GM18861 (cell line): ENCODE results near the gene BLOC1S3.

Experiments
- ATAC-seq: cut with Tn5 transposase; IDR thresholded peaks from one replicate; pipeline ENCODE4 v1.9.1; 2021; ENCODE audit not compliant: unreplicated experiment

Gene BLOC1S3

DNA sequence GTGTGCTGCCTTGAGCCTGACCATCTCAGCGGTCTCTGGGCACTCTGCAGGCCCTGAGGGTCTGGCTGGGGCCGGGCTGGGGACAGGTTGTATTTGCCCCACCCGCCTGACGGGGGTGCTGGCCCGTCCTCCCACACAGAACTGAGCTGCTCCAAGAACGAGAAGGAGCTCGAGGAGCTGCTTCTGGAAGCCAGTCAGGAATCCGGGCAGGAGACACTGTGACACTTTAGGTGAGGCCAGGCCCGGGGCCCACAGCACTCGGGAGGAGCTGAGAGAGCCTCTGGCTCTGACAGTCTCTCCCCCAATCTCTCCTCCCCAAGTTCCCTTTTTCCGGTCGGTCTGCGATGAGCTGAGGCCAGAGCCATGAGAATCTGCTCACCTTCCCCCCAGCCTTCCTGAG is 32.3 kb upstream of the BLOC1S3 start:
- ATAC-seq: no peak

DNA sequence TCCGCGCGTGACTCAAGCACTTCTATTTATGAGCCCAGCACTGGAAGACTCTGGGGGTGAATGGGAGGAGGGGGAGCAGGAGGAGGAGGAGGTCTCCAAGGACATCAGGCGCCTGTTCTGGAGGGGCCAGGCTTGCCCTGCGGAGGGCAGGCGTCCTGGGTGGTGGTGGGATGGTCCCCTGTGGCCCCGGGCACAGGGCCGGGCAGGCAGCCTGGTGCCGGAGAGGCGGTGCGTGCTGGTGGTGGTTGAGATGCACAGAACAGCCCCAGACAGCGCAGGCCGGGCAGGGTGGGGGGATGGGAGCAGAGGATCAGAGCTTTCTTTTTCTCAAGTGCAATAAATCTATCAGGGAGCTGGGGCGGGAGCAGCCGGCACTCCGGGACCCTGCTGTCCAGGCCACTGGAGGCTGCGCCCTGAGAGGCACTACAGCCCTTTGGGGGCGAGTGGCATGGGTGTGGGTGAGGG is 31.8 kb upstream of the BLOC1S3 start:
- ATAC-seq: no peak

DNA sequence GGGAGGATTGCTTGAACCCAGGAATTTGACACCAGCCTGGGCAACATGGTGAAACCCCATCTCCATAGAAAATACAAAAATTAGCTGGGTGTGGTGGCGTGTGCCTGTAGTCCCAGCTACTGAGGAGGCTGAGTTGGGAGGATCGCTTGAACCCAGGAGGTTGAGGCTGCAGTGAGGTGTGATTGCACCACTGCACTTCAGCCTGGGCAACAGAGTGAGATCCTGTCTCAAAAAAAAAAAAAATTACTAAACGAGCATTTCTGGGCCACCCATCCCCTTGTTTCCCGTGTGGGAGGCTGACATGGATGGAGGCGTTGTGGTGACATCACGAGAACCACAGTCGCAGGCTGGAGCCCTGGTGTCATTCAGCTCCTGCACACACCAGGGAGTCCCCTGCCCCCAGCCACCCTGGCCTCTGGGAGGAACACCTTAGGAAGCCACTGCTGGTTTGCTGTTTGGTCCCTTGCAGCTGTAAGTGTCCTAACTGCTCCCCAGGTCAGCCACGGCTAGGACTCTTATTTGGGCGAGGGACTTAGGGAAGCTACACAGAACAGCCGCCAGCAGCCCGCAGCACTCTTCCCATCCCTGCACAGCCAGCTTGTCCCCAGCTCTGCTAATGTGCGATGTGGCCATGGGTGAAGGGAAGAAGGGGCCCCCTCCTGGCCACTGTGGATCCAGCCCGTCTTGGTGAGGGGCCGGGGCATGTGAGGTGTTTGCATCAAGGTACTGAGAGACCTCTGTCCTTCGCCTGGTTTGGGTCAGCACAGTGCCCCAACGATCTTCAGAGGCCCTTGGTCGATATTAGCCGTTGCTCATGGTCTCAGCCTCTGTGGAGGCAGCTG is 30.5 kb upstream of the BLOC1S3 start:
- ATAC-seq: no peak

DNA sequence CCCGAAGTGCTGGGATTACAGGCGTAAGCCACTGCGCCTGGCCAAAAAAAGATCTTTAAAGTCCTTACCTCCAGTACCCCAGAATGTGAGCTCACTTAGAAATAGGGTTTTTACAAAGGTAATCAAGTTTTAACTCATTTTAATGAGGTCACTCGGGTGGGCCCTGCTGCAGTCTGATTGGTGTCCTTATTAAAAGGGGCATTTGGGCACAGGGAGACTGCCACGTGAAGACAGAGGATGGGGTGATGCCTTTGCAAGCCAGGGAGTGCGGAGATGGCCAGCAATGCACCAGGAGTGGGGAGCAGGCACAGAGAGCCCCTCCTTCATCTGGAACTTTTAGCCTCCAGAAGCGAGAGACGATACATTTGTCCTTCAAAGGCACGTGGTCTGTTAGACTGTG is 29.5 kb upstream of the BLOC1S3 start:
- ATAC-seq: no peak

DNA sequence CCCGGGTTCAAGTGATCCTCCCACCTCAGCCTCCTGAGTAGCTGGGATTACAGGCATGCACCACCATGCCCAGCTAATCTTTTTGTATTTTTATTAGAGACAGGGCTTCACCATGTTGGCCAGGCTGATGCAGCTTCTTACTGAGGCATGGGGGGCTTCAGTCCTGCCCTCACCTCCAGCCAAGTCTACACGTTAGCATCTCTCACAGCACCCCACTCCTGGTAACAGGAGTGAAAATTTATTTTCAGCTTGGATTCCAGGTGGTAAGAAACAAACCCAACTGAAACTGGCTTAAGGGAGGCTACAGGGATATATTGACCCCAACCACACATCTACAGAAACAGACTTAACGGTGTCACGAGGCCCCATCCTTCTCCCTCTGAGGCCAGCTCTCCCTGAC is 28.4 kb upstream of the BLOC1S3 start:
- ATAC-seq: no peak

DNA sequence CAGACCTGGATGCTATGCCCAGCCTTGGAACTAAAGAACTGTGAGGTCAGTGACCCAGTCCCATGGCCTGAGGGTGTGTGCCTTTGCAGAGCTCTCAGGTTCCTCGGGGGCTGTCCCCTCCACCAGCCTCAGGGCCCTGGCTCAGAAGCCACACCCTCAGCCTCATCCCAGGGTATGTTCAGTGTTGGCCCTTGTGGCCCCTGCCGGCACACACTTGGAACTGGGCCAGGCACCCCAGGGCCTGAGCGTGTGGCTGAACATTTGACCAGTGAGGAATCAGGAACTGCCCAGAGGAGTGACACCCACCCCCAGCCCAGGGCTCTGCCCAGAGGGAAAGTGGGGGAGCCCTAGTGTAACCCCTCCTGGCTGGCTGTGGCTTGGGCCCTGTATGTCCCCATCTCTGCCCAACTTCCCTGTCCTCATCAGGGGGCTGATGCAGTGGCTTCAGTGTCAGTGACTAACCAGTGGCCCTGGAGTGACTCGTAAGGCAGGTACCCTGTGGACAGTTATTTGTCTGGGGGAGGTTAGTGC is 27.8 kb upstream of the BLOC1S3 start:
- no peak for ATAC-seq

DNA sequence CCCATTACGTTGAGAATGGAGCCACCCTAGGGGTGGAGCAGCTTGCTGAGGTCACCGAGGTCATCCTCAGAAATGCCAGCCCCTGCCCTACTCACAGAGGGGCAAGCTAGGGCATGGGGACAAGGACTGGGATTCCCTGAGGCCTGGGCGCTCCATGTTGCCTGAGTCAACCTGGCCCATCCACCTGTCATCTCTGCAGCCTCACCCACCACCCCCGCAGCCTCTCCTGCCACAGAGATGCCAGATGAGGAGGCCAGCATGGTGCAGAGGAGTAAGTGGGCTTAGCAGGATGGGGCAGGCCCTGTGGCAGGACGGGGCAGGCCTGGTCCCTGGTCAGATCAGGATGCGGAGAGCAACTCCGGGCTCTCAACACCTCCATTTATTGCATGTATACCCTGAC is 27.3 kb upstream of the BLOC1S3 start:
- ATAC-seq: no peak

DNA sequence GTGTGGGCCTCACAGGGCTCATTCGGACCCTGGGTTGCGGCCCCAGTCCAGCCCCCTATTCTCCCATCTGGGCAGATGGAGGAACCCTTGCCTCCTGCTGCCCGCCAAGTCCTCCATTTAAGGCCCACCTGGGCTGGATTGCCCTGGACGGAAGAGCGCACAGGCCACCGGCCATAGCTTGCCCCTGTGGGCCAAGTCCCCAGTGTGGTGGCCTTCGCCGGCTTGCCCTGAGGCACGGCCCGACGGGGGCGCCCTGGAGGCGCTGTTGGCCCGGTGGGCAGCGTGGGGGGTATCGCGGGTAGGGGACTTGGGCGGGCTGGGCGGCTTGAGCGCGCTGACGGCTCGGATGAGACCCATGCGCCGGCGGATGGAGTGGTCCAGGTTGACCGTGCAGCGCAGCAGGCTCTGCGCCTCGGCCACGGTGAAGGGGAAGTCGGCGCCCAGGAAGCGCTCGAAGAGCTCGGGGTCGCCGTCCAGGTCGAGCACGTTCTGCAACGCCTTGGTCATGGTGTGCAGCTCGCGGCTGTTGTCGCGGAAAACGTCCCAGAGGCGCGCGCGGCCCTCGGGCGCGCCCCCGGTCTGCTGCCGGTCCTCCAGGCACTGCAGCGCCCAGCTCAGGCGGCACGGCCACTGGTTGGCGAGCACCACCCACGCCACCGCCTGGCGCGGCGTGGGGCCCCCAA is 26.6 kb upstream of the BLOC1S3 start:
- no peak for ATAC-seq

DNA sequence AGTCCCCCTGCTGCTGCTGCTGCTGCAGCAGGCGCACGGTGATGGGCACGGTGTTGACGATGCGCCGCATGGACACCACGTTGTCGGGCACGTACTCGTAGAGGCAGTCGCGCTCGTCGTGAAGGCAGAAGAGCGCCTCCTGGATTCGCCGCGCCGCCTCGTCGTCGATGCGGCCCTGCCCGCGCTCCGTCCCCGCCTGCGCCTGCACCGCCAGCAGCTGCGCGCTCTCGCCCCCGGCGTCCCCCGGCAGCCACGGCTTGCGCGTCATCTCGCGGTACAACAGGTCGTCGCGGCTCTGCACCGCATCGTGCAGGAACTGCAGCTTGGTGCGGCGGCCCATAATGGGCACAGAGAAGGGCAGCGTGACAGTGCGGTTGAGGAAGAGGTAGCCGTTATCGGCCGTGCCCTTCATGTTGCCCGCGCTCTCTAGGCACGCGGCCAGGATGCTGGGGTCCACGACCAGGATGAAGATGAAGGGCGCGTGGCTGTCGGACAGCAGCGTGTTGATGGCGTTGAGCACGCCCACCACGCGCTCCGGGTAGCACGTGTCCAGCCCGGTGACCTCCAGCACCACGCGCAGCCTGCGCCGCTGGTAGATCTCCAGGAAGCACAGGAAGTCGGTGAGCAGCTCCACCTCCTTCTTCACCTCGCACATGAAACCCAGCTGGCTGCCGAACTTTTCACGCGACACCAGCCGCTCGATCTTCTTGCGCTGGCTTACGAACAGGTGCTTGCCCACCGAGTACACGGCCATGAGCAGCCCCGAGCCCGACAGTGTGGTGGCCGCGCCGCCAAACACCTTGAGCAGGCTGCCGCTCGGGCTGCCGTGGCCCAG is 25.9 kb upstream of the BLOC1S3 start:
- ATAC-seq: no peak

DNA sequence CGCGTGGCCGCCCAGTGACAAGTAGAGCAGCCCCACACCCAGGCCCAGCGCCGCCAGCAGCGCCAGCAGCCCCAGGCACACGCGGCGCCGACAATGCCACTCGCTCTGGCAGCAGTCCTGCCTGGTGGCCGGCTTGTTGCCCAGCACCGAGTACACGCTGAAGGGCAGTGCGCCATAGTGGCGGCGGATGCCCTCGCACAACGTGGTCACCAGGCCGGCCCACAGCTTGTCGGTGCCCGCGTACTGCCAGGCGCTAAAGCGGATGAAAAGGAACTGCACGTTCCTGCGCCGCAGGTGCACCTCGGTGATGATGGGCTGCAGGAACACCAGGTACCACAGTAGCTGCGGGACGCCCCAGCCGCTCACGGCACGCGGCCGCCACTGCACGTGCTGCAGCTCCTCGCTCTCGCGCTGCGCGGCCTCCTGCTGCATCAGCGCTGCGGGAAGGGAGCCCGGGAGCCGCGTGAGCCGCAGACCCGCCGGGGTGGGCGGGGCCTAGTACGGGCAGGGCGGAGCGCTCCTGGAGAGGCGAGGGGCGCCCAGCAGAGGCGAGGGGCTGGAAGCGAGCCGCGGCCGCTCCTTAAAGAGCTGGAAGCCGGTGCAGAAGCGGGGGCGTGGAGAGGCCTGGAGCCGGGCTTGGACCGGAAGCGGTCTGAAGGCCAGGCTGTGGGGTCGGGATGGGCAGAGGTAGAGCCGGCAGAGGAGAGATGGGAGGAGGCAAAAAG is 25.1 kb upstream of the BLOC1S3 start:
- ATAC-seq: no peak

DNA sequence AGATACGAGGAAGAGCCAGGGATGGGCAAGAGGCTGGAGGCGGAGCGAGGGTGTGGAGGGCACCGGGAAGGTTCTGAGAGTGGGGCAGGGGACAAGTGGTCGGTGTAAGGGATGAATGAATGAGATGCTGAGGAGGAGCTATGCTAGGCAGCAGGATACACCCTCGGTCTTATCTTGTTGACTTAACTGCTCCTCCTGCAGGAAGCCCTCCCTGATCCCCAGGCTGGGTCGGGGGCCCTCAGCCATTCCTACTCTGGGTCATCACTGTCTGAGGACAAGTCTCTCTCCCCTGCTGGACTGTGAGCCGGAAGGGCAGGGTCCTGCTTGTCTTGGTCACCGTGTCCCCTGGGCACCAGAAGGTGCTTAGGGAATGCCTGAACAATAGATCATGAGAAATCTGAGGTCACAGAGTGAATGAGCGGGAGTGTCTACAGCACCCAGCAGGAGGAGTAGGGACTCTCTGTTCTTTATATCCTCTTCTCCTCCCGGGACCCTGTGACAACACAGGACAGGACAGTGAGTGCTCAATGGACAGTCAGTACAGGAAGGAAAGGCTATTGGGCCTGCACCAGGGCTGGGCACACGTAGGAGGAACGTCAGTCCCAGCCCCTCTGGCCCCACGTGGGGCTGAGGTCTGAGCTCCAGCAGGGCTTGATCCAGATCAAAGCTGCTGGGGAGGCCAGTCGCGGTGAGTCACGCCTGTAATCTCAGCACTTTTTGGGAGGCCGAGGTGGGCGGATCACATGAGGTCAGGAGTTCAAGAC is 24.3 kb upstream of the BLOC1S3 start:
- no peak for ATAC-seq

DNA sequence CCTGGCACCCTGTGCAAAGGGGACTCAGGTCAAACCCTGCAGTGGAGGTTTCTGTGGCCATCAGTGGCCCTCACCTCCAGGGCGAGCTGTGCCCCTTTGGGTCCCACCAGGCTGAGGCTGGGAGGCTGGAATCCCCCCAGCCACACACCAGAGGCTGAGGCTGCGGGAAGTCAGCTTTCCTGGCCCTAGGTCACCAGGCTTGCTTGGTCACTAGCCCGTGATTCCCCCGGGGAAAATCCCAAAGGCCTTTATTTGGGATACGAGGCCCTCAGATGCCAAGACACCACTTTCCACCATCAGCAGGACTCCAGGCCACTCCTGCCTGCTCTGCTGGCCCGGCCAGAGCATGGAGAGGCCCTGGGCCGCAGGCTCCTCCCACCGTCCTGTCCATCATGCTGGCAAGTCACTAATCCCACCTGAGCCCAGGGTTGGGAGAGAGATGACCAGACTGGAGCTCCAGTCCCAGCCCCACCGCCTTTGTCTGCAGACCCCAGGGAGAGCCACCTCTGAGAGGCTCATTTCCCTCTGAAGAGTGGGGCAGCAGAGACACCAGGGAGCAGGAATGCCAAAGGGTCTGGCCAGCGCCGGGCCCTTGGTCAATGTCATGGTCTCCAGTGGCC is 22.5 kb upstream of the BLOC1S3 start:
- ATAC-seq: no peak

DNA sequence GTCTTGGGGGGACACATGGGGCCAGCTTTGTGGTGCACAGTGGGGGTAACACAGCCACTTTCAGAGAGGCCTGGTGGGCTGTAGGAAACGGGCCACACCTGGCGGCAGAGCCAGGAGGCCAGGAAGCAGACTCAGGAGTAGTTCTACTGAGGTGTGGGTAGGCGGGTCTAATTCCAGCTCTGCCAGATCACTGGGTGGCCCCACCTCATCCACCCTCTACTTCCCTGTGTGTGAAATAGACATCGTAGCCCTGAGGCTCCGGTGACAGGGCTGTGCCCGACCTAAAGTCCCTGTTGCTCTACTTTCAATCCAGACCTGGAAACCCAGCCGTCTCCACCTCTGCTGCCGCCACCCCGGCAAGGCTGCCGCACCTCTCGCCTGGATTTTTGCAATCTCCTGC is 21.8 kb upstream of the BLOC1S3 start:
- ATAC-seq: no peak

DNA sequence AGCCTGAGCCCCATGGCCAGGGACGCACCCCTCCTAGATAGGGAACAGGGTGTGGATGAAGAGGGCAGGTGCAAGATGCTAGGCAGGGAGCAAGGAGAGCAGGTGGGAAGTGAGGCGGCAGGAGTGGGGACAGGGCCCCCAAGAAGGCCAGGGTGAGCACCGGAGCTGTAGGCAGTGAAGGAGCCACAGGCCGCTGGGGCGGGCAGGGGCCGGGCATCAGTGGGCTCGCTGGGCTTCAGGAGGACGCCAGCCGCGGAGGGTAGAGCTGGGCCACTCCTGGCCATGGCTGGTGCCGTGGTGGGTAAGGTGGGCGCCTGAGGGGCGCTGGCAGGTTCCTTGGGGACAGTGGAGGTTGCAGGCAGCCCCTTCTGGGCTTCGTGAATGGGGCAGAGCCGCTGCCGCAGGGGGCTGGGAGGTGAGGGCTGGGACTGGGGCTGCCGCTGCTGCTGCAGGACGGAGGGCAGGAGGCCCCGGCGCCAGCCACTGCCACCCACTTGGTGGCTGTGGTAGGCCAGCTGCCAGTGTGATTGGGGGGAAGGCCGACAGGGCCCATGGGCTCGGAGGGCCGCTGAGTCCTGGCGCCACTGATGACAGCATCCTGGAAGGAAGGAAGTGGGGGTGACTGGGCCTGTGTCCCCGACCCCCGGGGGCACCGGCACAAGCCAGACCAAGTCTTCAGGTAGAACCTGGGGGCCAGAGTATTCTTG is 19.9 kb upstream of the BLOC1S3 start:
- no peak for ATAC-seq

DNA sequence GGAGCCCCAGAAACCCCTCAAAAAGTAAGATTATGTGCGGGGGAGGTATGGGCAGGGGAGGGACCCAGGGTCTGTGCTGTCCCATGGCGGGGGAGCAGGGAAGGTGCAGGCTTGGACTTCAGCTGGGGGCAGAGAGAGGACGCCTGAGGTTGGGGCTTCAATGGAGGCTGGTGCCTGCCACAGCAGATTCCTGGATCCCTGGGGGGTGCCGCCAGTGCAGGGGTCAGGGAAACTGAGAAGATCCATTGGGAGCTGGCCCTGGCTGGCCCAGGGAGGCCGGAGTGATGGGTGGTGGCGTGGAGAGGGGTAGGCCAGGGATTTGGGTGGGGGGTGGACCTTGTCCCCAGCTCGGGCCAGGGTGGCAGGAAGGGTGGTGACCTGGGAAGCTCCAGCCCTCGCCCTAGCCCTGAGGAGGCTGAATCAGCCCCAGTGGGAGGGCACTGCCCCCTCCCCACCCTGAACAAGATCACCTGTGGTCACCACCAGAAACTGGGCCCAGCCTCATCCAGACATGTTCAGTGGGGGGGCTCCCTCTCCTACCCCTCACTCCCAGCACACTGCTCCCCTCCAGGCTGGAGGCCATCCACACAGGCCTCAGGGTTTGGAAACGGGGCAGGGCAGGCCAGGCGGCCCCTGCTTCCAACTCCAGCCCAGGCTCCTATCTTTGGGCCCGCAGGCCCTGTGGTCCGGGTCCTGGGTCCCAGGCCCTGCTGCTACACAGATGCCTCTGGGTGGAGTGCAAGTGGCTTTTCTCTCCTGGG is 19.2 kb upstream of the BLOC1S3 start:
- no peak for ATAC-seq

DNA sequence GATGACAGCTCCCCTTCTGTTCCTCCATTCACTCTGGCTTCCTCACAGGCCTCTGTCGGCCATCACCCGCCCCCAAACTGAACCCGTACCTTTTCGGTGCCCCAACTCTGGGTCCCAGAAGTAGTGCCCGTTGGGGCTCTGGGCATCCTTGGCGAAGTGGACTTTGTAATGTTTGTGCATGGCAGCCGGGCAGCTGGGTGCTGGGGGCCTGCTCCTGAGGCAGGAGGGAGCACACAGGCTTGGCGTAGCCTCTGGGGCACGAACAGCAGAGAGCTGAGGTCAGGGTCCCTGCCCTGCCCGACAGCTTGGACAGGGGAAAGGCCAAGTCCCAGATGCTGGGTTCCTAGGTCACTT is 18.6 kb upstream of the BLOC1S3 start:
- ATAC-seq: no peak

DNA sequence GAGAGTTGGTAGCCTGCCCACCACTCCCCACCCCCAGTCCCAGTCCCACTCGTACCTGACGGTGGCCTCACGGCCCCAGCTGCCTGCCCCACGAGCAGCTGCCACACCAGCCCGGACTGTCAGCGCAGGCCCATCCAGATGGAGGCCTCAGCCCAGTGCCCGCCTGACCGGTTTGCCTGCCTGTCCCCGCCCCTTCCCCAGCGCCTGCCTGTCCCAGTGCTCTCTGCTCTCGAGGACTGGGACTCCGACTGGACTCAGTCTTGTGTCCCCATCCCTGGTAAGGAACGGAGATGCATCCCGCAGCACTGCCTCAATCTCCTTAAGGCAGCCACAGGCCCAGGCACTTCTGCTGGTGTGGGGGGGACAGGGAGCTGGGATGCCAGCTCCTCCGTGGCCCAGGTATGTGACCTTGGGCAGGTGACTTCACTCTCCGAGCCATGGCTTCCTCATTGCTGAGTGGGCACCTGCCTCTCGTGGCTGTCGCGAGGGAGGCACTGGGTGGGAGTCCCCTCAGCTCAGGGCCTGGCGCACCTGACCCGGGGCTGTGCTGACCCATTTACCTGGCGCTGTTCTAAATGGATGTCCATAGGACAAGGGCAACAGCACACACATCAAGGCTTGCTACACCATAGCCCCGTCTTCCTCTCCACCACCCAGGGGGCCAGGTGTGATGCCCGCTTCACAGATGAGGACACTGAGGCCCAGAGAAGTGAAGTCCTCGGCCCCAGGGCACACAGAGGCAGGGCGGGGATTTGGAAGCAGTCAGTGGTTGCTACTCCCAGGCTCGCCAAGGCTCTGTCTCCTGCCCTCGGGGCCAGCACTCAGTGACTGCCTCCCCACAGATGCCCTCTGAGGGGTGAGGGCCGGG is 17.5 kb upstream of the BLOC1S3 start, which contains the start of gene NKPD1:
NKPD1 (minus strand) TSS at position 113 of the 868 bp plus-strand sequence. CDS start 832 bp downstream, outside the sequence.
- no peak for ATAC-seq
